HT1080 (cell line): Measurements from ENCODE around the gene USP3. TPM values are rescaled to one million over a fixed set of nuclear protein-coding genes. Genes with fewer than 3 reads are reported as not detected.

Experiments used
- DNase-seq: peaks from one replicate; pipeline ENCODE4 v3.0.0-alpha.2; 2015; ENCODE audit warnings: low read depth
- polyA plus RNA-seq, 2 experiments: library from polyadenylated mRNA; depleted of rRNA; stranded (reverse); fragments of >200 nt; gene quantifications; 2 replicates each; pipeline ENCODE4 v1.2.3, GENCODE V29; 2015
- total RNA-seq: library from RNA; depleted of rRNA; stranded (reverse); fragments of >200 nt; shearing (Covaris generic); gene quantifications from 2 replicates; pipeline ENCODE4 v1.2.3, GENCODE V29; 2014; rRNA removed

USP3 gene
- 31.1 and 38.0 TPM in 2 replicates for total RNA-seq
- 33.9 and 50.6 TPM in 2 replicates for polyA plus RNA-seq (2015; cell fraction: cytosol; rRNA removed)
- 60.2 and 69.7 TPM in 2 replicates for polyA plus RNA-seq (2015; cell fraction: nucleus; rRNA removed)

- DNase-seq: peak; percentile 92
Observed at GRCh38 chr15:63504247-63504978, at the start of gene USP3. Gene USP3, plus strand, starts transcription at chr15:63504593. Its CDS starts 147 bp downstream, at chr15:63504740.

GRCh38 chr15:63456258-63456657 is 48.1 kb upstream of the USP3 start:
- no peak for DNase-seq

- DNase-seq: no peak
Observed at GRCh38 chr15:63457379-63457778, 47.0 kb upstream of the USP3 start.

GRCh38 chr15:63458026-63458425 is 46.4 kb upstream of the USP3 start:
- no peak for DNase-seq

GRCh38 chr15:63458794-63459395 is 45.5 kb upstream of the USP3 start:
- DNase-seq: no peak

GRCh38 chr15:63460210-63461155 is 43.9 kb upstream of the USP3 start:
- no peak for DNase-seq

GRCh38 chr15:63461230-63461985 is 43.0 kb upstream of the USP3 start:
- no peak for DNase-seq

- no peak for DNase-seq
Observed at GRCh38 chr15:63462088-63462487, 42.3 kb upstream of the USP3 start.

GRCh38 chr15:63463036-63463435 is 41.4 kb upstream of the USP3 start:
- no peak for DNase-seq

GRCh38 chr15:63463793-63464192 is 40.6 kb upstream of the USP3 start:
- no peak for DNase-seq

GRCh38 chr15:63465104-63465503 is 39.3 kb upstream of the USP3 start:
- DNase-seq: peak; percentile 32

- DNase-seq: peak; percentile 67
Observed at GRCh38 chr15:63466378-63467192, 37.8 kb upstream of the USP3 start.

GRCh38 chr15:63469190-63469589 is 35.2 kb upstream of the USP3 start:
- DNase-seq: no peak

GRCh38 chr15:63469984-63470383 is 34.4 kb upstream of the USP3 start:
- no peak for DNase-seq

GRCh38 chr15:63473007-63473748 is 31.2 kb upstream of the USP3 start:
- no peak for DNase-seq

- DNase-seq: no peak
Observed at GRCh38 chr15:63473749-63473998, 30.7 kb upstream of the USP3 start.

GRCh38 chr15:63473999-63474809 is 30.2 kb upstream of the USP3 start:
- DNase-seq: peak; percentile 65

- DNase-seq: no peak
Observed at GRCh38 chr15:63474810-63475316, 29.5 kb upstream of the USP3 start.

- no peak for DNase-seq
Observed at GRCh38 chr15:63475707-63476106, 28.7 kb upstream of the USP3 start.
